SK-N-SH (cell line): ENCODE data around the gene ATP8A2. TPM values are rescaled to one million over a fixed set of nuclear protein-coding genes. Genes with fewer than 3 reads are reported as not detected.

ENCODE experiments used
- CTCF ChIA-PET: fragments of 300-600, 350-600 bp; formaldehyde crosslinking; extraction: SDS; loops from one replicate; lab custom pipeline; 2021; lab: Yijun Ruan, JAX
- POLR2A ChIA-PET: fragments of 350-600 bp; sonication (Branson Sonifier 250); formaldehyde crosslinking; extraction: SDS; loops from one replicate; lab custom pipeline; 2020; ENCODE audit warnings: antibody characterized with exemption, inconsistent platforms; lab: Yijun Ruan, JAX
- DNase-seq: peaks from one replicate; pipeline ENCODE4 v3.0.0; 2012
- H2AFZ ChIP-seq: fragments of 200-600 bp; sonication (generic); 2 replicates; pipeline ENCODE4 v1.8.1; 2016; ENCODE audit warnings: antibody characterized with exemption, mild to moderate bottlenecking, low read depth
- H3F3A ChIP-seq: fragments of 200-600 bp; sonication (generic); replicated peaks from 2 replicates; pipeline ENCODE3; 2016; ENCODE audit warnings: antibody characterized with exemption, mild to moderate bottlenecking; ENCODE audit not compliant: insufficient read depth
- H3K27ac ChIP-seq, 2 experiments: fragments of 200-500 bp in 1 of 2; fragments of 200-600 bp in 1 of 2; sonication (Bioruptor generic) in 1 of 2; sonication (generic), shearing (Covaris generic) in 1 of 2; 2 replicates each; pipeline versions ENCODE4 v1.5.1 to v1.6.1; 2014 to 2016; ENCODE audit warnings: low read depth in 2 of 2, inconsistent platforms in 1 of 2, low read length in 1 of 2, mild to moderate bottlenecking in 1 of 2, mixed read lengths in 1 of 2
- H3K27me3 ChIP-seq: fragments of 200-600 bp; sonication (generic), shearing (Covaris generic); 2 replicates; pipeline ENCODE4 v1.6.1; 2016; ENCODE audit warnings: mixed run types; ENCODE audit not compliant: insufficient read depth
- H3K36me3 ChIP-seq, 2 experiments: fragments of 200-500 bp in 1 of 2; fragments of 200-600 bp in 1 of 2; sonication (Bioruptor generic) in 1 of 2; sonication (generic) in 1 of 2; replicated peaks in 1 of 2; 2 replicates each; pipeline versions ENCODE3 to v1.5.1; 2014 to 2016; ENCODE audit warnings: low read length in 1 of 2, mild to moderate bottlenecking in 1 of 2; ENCODE audit not compliant: insufficient read depth in 2 of 2, control insufficient read depth in 1 of 2
- H3K4me1 ChIP-seq, 2 experiments: fragments of 200-500 bp in 1 of 2; fragments of 200-600 bp in 1 of 2; sonication (Bioruptor generic) in 1 of 2; sonication (generic), shearing (Covaris generic) in 1 of 2; 2 replicates each; pipeline versions ENCODE4 v1.5.1 to v1.6.1; 2014 to 2016; ENCODE audit warnings: low read depth in 1 of 2, low read length in 1 of 2, mixed run types in 1 of 2; ENCODE audit not compliant: insufficient read depth in 2 of 2, control insufficient read depth in 1 of 2
- H3K4me2 ChIP-seq: fragments of 200-600 bp; sonication (generic), shearing (Covaris generic); 2 replicates; pipeline ENCODE4 v1.6.1; 2017; ENCODE audit warnings: mixed run types
- H3K4me3 ChIP-seq, 2 experiments: fragments of 200-500 bp in 1 of 2; fragments of 200-600 bp in 1 of 2; sonication (Bioruptor generic) in 1 of 2; sonication (generic), shearing (Covaris generic) in 1 of 2; 2 replicates each; pipeline versions ENCODE4 v1.5.1 to v1.8.1; 2014 to 2016; ENCODE audit warnings: low read depth in 2 of 2, inconsistent platforms in 1 of 2, low read length in 1 of 2, mild to moderate bottlenecking in 1 of 2, mixed read lengths in 1 of 2, moderate library complexity in 1 of 2
- H3K79me2 ChIP-seq: fragments of 200-600 bp; sonication (generic); 2 replicates; pipeline ENCODE4 v1.8.1; 2017; ENCODE audit warnings: mild to moderate bottlenecking; ENCODE audit not compliant: insufficient read depth
- H3K9ac ChIP-seq: fragments of 200-600 bp; sonication (generic); 2 replicates; pipeline ENCODE4 v1.6.1; 2017; ENCODE audit warnings: mixed run types
- H3K9me2 ChIP-seq: fragments of 200-600 bp; sonication (generic); 2 replicates; pipeline ENCODE4 v1.6.1; 2017; ENCODE audit warnings: mixed run types
- H3K9me3 ChIP-seq: fragments of 200-600 bp; sonication (generic); 2 replicates; pipeline ENCODE4 v1.6.1; 2017; ENCODE audit warnings: mixed run types, mild to moderate bottlenecking, moderate library complexity
- H4K20me1 ChIP-seq: fragments of 200-600 bp; sonication (generic); 2 replicates; pipeline ENCODE4 v1.6.1; 2017; ENCODE audit warnings: mild to moderate bottlenecking, mixed run types; ENCODE audit not compliant: insufficient read depth
- CHD2 ChIP-seq: fragments of 150-350 bp; IDR thresholded peaks from 2 replicates; pipeline ENCODE4 v1.6.1; 2018; ENCODE audit warnings: low read length; ENCODE audit not compliant: partially characterized antibody
- EP300 ChIP-seq, 2 experiments: IDR thresholded peaks; 2 replicates each; pipeline versions ENCODE4 v1.4.0 to v1.6.1; 2012; ENCODE audit warnings: borderline replicate concordance in 1 of 2, low read depth in 1 of 2, low read length in 1 of 2
- FOXM1 ChIP-seq: IDR thresholded peaks from 2 replicates; pipeline ENCODE4 v1.4.0; 2012; ENCODE audit warnings: low read depth, mild to moderate bottlenecking
- GABPA ChIP-seq: IDR thresholded peaks from 2 replicates; pipeline ENCODE4 v1.4.0; 2012; ENCODE audit warnings: low read depth, mild to moderate bottlenecking
- GATA2 ChIP-seq: sonication (generic); formaldehyde crosslinking; IDR thresholded peaks from 2 replicates; pipeline ENCODE4 v1.5.0; 2020; ENCODE audit warnings: mild to moderate bottlenecking, missing genetic modification reagents
- NFIC ChIP-seq: IDR thresholded peaks from 2 replicates; pipeline ENCODE4 v1.4.0; 2012; ENCODE audit warnings: borderline replicate concordance
- RAD21 ChIP-seq: IDR thresholded peaks from 2 replicates; pipeline ENCODE4 v1.6.1; 2012; ENCODE audit warnings: mild to moderate bottlenecking, low read length
- RCOR1 ChIP-seq: fragments of 150-350 bp; IDR thresholded peaks from 2 replicates; pipeline ENCODE4 v1.6.1; 2017; ENCODE audit warnings: antibody characterized with exemption, low read length
- SMC3 ChIP-seq: IDR thresholded peaks from 2 replicates; pipeline ENCODE4 v1.6.1; 2012; ENCODE audit warnings: low read depth, low read length, improper control_type of control experiment
- TAF1 ChIP-seq: IDR thresholded peaks from 2 replicates; pipeline ENCODE4 v1.6.1; 2012; ENCODE audit warnings: low read depth, mild to moderate bottlenecking, low read length, moderate library complexity, borderline replicate concordance
- TEAD4 ChIP-seq: IDR thresholded peaks from 2 replicates; pipeline ENCODE4 v1.4.0; 2012; ENCODE audit warnings: mild to moderate bottlenecking, borderline replicate concordance; ENCODE audit not compliant: insufficient read depth
- WGBS: methylation state at CpG from one replicate; pipeline ENCODE4 v1.1.6; 2017; ENCODE audit warnings: low lambda C conversion rate; 5-methylcytosine and 5-hydroxymethylcytosine counted together
- polyA plus RNA-seq, 3 experiments: library from polyadenylated mRNA; depleted of rRNA; stranded (reverse); fragments of >200 nt; gene quantifications; 2 replicates each; pipeline ENCODE4 v1.2.3, GENCODE V29; 2012
- TF ChIP-seq, protein P1 (sequence below): IDR thresholded peaks from 2 replicates; pipeline ENCODE4 v1.4.0; 2012; ENCODE audit warnings: low read depth, borderline replicate concordance
- TF ChIP-seq, protein P2 (sequence below): fragments of 200-600 bp; sonication (generic); IDR thresholded peaks from 2 replicates; pipeline ENCODE4 v1.6.1; 2017; ENCODE audit warnings: antibody characterized with exemption, mild to moderate bottlenecking, moderate library complexity
- TF ChIP-seq, protein P3 (sequence below): IDR thresholded peaks from 2 replicates; pipeline ENCODE4 v1.4.0; 2012; ENCODE audit warnings: low read depth

ATP8A2 gene
- polyA plus RNA-seq, 1 of the 3 experiments (the other 2 are of a cell fraction), result 0.02 TPM

DNA sequence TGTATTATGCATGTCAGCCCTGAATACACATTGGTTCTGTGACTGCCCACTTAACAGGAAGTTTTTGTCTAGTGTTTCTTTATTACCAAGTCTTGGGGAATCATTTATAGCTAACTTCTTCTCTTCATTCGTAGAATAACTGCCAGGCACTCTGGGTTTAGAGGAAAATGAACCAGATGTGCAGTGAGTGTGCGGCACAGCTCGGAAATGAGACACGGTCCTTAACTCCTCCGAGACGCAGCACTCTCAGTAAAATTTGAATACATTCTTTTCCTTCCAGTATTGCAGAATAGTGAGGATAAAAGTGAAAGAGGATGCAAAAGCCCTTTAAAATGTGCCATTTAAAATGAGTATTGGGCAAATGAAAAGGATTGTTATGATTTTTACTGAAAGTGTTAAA lies 29.2 kb downstream of the ATP8A2 start:
- Histone ChIP-seq H3F3A (no peaks in the 10 kb centered on the region), H3K79me2 (no peaks in the 10 kb centered on the region), H2AFZ (no peak overlapping the region), H3K4me3 (no peak overlapping the region), H3K4me2 (no peak overlapping the region), H3K9ac (no peak overlapping the region), H3K27me3 (no peaks in the 10 kb centered on the region), H4K20me1 (no peaks in the 10 kb centered on the region), H3K9me2 (no peaks in the 10 kb centered on the region), H3K27ac (no peak overlapping the region), H3K4me1 (no peaks in the 10 kb centered on the region), H3K36me3 (no peaks in the 10 kb centered on the region), H3K9me3 (no peaks in the 10 kb centered on the region)
- TF ChIP-seq GATA2 (CRISPR knock-in tag) (no peak), FOXM1 (no peak), SMC3 (no peak), TAF1 (no peak), CHD2 (no peak), NFIC (no peak), RCOR1 (no peak), TEAD4 (no peak), RAD21 (no peak), EP300 (IDR thresholded peaks at IDR 0.05; ENCODE audit: borderline replicate concordance in 1 of 2, low read depth in 1 of 2, low read length in 1 of 2) (no peak)
- TF ChIP-seq, protein P1, sequence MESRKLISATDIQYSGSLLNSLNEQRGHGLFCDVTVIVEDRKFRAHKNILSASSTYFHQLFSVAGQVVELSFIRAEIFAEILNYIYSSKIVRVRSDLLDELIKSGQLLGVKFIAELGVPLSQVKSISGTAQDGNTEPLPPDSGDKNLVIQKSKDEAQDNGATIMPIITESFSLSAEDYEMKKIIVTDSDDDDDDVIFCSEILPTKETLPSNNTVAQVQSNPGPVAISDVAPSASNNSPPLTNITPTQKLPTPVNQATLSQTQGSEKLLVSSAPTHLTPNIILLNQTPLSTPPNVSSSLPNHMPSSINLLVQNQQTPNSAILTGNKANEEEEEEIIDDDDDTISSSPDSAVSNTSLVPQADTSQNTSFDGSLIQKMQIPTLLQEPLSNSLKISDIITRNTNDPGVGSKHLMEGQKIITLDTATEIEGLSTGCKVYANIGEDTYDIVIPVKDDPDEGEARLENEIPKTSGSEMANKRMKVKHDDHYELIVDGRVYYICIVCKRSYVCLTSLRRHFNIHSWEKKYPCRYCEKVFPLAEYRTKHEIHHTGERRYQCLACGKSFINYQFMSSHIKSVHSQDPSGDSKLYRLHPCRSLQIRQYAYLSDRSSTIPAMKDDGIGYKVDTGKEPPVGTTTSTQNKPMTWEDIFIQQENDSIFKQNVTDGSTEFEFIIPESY, result no peak
- TF ChIP-seq, protein P2, sequence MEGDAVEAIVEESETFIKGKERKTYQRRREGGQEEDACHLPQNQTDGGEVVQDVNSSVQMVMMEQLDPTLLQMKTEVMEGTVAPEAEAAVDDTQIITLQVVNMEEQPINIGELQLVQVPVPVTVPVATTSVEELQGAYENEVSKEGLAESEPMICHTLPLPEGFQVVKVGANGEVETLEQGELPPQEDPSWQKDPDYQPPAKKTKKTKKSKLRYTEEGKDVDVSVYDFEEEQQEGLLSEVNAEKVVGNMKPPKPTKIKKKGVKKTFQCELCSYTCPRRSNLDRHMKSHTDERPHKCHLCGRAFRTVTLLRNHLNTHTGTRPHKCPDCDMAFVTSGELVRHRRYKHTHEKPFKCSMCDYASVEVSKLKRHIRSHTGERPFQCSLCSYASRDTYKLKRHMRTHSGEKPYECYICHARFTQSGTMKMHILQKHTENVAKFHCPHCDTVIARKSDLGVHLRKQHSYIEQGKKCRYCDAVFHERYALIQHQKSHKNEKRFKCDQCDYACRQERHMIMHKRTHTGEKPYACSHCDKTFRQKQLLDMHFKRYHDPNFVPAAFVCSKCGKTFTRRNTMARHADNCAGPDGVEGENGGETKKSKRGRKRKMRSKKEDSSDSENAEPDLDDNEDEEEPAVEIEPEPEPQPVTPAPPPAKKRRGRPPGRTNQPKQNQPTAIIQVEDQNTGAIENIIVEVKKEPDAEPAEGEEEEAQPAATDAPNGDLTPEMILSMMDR, result no peak
- TF ChIP-seq, protein P3, sequence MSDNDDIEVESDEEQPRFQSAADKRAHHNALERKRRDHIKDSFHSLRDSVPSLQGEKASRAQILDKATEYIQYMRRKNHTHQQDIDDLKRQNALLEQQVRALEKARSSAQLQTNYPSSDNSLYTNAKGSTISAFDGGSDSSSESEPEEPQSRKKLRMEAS, result no peak
- ChIA-PET CTCF (no interaction called here), POLR2A (no interaction called here)
- WGBS, result 67% methylated on average over 6 of the region's 6 CpGs
- no peak for DNase-seq

DNA sequence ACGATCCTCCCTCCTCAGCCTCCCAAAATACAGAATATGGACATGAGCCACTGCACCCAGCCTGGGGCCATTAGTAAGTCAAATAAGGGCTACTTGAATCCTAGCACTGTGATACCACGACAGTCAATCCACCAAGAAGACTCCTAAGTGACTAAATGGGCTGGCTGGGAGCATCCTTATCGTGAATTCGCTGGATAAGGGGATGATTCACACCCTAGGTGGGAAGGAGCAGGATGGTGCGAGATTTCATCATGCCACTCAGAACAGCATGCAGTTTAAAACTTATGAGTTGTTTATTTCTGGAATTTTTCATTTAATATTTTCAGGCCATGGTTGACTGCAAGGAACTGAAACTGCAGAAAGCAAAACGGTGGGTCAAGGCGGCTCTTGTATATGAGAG lies 30.2 kb downstream of the ATP8A2 start:
- no peak overlapping the region for H3K9ac ChIP-seq
- no peak overlapping the region for H3K4me3 ChIP-seq
- TF ChIP-seq GABPA, result no peak
- no peak overlapping the region for H3K4me2 ChIP-seq
- no peaks in the 10 kb centered on the region for H3F3A ChIP-seq
- H3K36me3 ChIP-seq, result no peaks in the 10 kb centered on the region
- no peak for DNase-seq
- no peaks in the 10 kb centered on the region for H3K9me3 ChIP-seq
- no peaks in the 10 kb centered on the region for H3K4me1 ChIP-seq
- no peaks in the 10 kb centered on the region for H4K20me1 ChIP-seq
- no peaks in the 10 kb centered on the region for H3K27me3 ChIP-seq
- H3K27ac ChIP-seq, result no peak overlapping the region
- ChIA-PET CTCF (no interaction called here), POLR2A (no interaction called here)
- H2AFZ ChIP-seq, result no peak overlapping the region
- H3K9me2 ChIP-seq, result no peaks in the 10 kb centered on the region
- H3K79me2 ChIP-seq, result no peaks in the 10 kb centered on the region
- WGBS, result 41% methylated on average over 7 of the region's 7 CpGs
